Keratinocyte (primary cell): ENCODE results near the gene GHRL. TPM values are rescaled to one million over a fixed set of nuclear protein-coding genes. Genes with fewer than 3 reads are reported as not detected.

Source experiments
- DNase-seq: peaks from one replicate; pipeline ENCODE4 v3.0.0-alpha.2; 2011; ENCODE audit warnings: low read depth, missing footprints, low spot score
- FAIRE-seq: peaks from 2 replicates; lab custom pipeline; 2011; peaks lifted over from hg19 to GRCh38; lab: Jason Lieb, UNC
- H2AFZ ChIP-seq: 2 replicates; pipeline ENCODE4 v1.6.0; 2012; ENCODE audit warnings: low read length, control low read depth, inconsistent platforms; ENCODE audit not compliant: control insufficient read depth
- H3K27ac ChIP-seq: 2 replicates; pipeline ENCODE4 v1.5.1; 2011; ENCODE audit warnings: low read length; ENCODE audit not compliant: control insufficient read depth, insufficient read depth
- H3K27me3 ChIP-seq: 3 replicates; pipeline ENCODE4 v1.6.0; 2011; ENCODE audit warnings: low read length; ENCODE audit not compliant: control insufficient read depth, insufficient read depth; ENCODE audit errors: extremely low read depth
- H3K36me3 ChIP-seq, 2 experiments: 2 replicates in 1 of 2; 3 replicates in 1 of 2; pipeline ENCODE4 v1.5.1; 2011; ENCODE audit warnings: low read length in 2 of 2, mild to moderate bottlenecking in 1 of 2; ENCODE audit not compliant: control insufficient read depth in 2 of 2, insufficient read depth in 2 of 2; ENCODE audit errors: extremely low read depth in 1 of 2
- H3K4me1 ChIP-seq: 3 replicates; pipeline ENCODE4 v1.5.1; 2011; ENCODE audit warnings: low read length; ENCODE audit not compliant: control insufficient read depth, insufficient read depth; ENCODE audit errors: extremely low read depth
- H3K4me2 ChIP-seq: 3 replicates; pipeline ENCODE4 v1.6.0; 2011; ENCODE audit warnings: low read depth, low read length; ENCODE audit not compliant: control insufficient read depth, insufficient read depth; ENCODE audit errors: extremely low read depth
- H3K4me3 ChIP-seq, 3 experiments: fragments of 200-600 bp in 1 of 3; sonication (generic) in 1 of 3; 2 replicates in 2 of 3; 3 replicates in 1 of 3; pipeline ENCODE4 v1.5.1; 2011 to 2016; ENCODE audit warnings: low read length in 3 of 3, mild to moderate bottlenecking in 3 of 3, control low read depth in 2 of 3, inconsistent platforms in 1 of 3, low read depth in 1 of 3, mixed read lengths in 1 of 3, mixed run types in 1 of 3, moderate library complexity in 1 of 3; ENCODE audit not compliant: control insufficient read depth in 2 of 3, insufficient read depth in 2 of 3; ENCODE audit errors: extremely low read depth in 1 of 3
- H3K79me2 ChIP-seq: 2 replicates; pipeline ENCODE4 v1.6.0; 2012; ENCODE audit warnings: low read length; ENCODE audit not compliant: control insufficient read depth, insufficient read depth
- H3K9ac ChIP-seq: 3 replicates; pipeline ENCODE4 v1.6.0; 2011; ENCODE audit warnings: low read length; ENCODE audit not compliant: control insufficient read depth, insufficient read depth; ENCODE audit errors: extremely low read depth
- H3K9me1 ChIP-seq: 3 replicates; pipeline ENCODE4 v1.6.0; 2011; ENCODE audit warnings: low read length; ENCODE audit not compliant: control insufficient read depth, insufficient read depth; ENCODE audit errors: extremely low read depth
- H3K9me3 ChIP-seq: 2 replicates; pipeline ENCODE4 v1.5.1; 2012; ENCODE audit warnings: low read depth, low read length; ENCODE audit not compliant: control insufficient read depth
- H4K20me1 ChIP-seq: 3 replicates; pipeline ENCODE4 v1.6.0; 2011; ENCODE audit warnings: low read length; ENCODE audit not compliant: control insufficient read depth, insufficient read depth; ENCODE audit errors: extremely low read depth
- CTCF ChIP-seq, 3 experiments: IDR thresholded peaks in 1 of 3; conservative IDR thresholded peaks in 1 of 3; optimal IDR thresholded peaks in 1 of 3; 2 replicates in 2 of 3; 3 replicates in 1 of 3; pipeline versions ENCODE3 to v1.5.1; 2011; ENCODE audit warnings: low read length in 3 of 3, mild to moderate bottlenecking in 3 of 3, moderate library complexity in 2 of 3, control low read depth in 1 of 3, inconsistent platforms in 1 of 3; ENCODE audit not compliant: insufficient read depth in 2 of 3; ENCODE audit errors: extremely low read depth in 1 of 3
- EZH2 ChIP-seq: IDR thresholded peaks from one replicate; pipeline ENCODE4 v1.6.1; 2012; ENCODE audit warnings: inconsistent platforms, mild to moderate bottlenecking, low read length, moderate library complexity
- dilution Hi-C: fragments of 300-500 bp; cut with MboI; formaldehyde crosslinking; loops from one replicate; pipeline ENCODE4 v1.7.0; 2020; ENCODE audit warnings: low sequenced_read_pairs; ENCODE audit not compliant: extremely low pct_ligation_motif_present
- polyA plus RNA-seq, 5 experiments: library from polyadenylated mRNA; depleted of rRNA in 3 of 5; stranded (reverse) in 3 of 5; stranded (forward) in 1 of 5; unstranded in 1 of 5; fragments of >200 nt; gene quantifications; 1 replicate in 1 of 5; 2 replicates in 3 of 5; 3 replicates in 1 of 5; pipeline versions ENCODE4 v1.2.1 to v1.2.3, GENCODE V29; 2011 to 2012; ENCODE audit warnings: missing spikeins in 2 of 5, low read depth in 1 of 5, low replicate concordance in 1 of 5

Gene GHRL
- polyA plus RNA-seq, 1 donor (not counting 4 experiments of a cell fraction or from before 2014, with no cell fraction given), result not detected

GRCh38 chr3:10286133-10286524 is 6.6 kb downstream of the GHRL start:
- dilution Hi-C loops, result no loop called here
- peaks cover 5% of the 10 kb centered on the region for H3K4me1 ChIP-seq
- H3K27me3 ChIP-seq, result no peaks in the 10 kb centered on the region
- no peak overlapping the region for H3K27ac ChIP-seq
- H3K9ac ChIP-seq, result no peak overlapping the region
- H3K4me2 ChIP-seq, result no peak overlapping the region
- H2AFZ ChIP-seq, result no peak overlapping the region
- no peak for TF ChIP-seq EZH2
- TF ChIP-seq CTCF (optimal IDR thresholded peaks at IDR 0.05 in 1 of 3, IDR thresholded peaks at IDR 0.05 in 1 of 3, conservative IDR thresholded peaks at IDR 0.05 in 1 of 3; ENCODE audit: extremely low read depth in 1 of 3, insufficient read depth in 2 of 3, low read length in 3 of 3), result no peak
- H3K36me3 ChIP-seq, result peaks cover 8 to 19% of the 10 kb centered on the region in 2 experiments
- H3K9me1 ChIP-seq, result no peaks in the 10 kb centered on the region
- DNase-seq (no peak), FAIRE-seq (no peak)
- H3K9me3 ChIP-seq, result no peaks in the 10 kb centered on the region
- no peaks in the 10 kb centered on the region for H3K79me2 ChIP-seq
- no peak overlapping the region for H3K4me3 ChIP-seq
- no peaks in the 10 kb centered on the region for H4K20me1 ChIP-seq

GRCh38 chr3:10285272-10286132 is 7.2 kb downstream of the GHRL start:
- Histone ChIP-seq H3K4me1 (peaks cover 5% of the 10 kb centered on the region), H4K20me1 (no peaks in the 10 kb centered on the region), H3K4me3 (no peak overlapping the region), H3K27ac (no peak overlapping the region), H3K9me1 (no peaks in the 10 kb centered on the region), H3K4me2 (no peak overlapping the region), H2AFZ (no peak overlapping the region), H3K36me3 (peaks cover 8 to 23% of the 10 kb centered on the region in 2 experiments), H3K27me3 (no peaks in the 10 kb centered on the region), H3K79me2 (no peaks in the 10 kb centered on the region), H3K9me3 (no peaks in the 10 kb centered on the region), H3K9ac (no peak overlapping the region)
- TF ChIP-seq EZH2, result no peak
- no peak for TF ChIP-seq CTCF (optimal IDR thresholded peaks at IDR 0.05 in 1 of 3, IDR thresholded peaks at IDR 0.05 in 1 of 3, conservative IDR thresholded peaks at IDR 0.05 in 1 of 3; ENCODE audit: extremely low read depth in 1 of 3, insufficient read depth in 2 of 3, low read length in 3 of 3)
- DNase-seq (no peak), FAIRE-seq (no peak)
- dilution Hi-C loops, result no loop called here
